Peyer's patch (tissue), 4 donors: Measurements from ENCODE around the gene MOK.

Experiments
- POLR2A ChIP-seq, 2 donors: fragments of 450-650 bp; IDR thresholded peaks; one replicate each; pipeline ENCODE4 v1.5.1; 2017; ENCODE audit warnings: antibody characterized with exemption in 2 of 2, mild to moderate bottlenecking in 2 of 2, moderate library complexity in 2 of 2
- TF ChIP-seq, protein P1 (sequence below), 6 experiments: fragments of 450-650 bp in 4 of 6; fragments of 200-600 bp in 2 of 6; sonication (generic) in 1 of 6; IDR thresholded peaks; one replicate each; pipeline ENCODE4 v1.5.1; 2017 to 2019; ENCODE audit warnings: antibody characterized with exemption in 6 of 6, mild to moderate bottlenecking in 3 of 6, moderate library complexity in 1 of 6

DNA sequence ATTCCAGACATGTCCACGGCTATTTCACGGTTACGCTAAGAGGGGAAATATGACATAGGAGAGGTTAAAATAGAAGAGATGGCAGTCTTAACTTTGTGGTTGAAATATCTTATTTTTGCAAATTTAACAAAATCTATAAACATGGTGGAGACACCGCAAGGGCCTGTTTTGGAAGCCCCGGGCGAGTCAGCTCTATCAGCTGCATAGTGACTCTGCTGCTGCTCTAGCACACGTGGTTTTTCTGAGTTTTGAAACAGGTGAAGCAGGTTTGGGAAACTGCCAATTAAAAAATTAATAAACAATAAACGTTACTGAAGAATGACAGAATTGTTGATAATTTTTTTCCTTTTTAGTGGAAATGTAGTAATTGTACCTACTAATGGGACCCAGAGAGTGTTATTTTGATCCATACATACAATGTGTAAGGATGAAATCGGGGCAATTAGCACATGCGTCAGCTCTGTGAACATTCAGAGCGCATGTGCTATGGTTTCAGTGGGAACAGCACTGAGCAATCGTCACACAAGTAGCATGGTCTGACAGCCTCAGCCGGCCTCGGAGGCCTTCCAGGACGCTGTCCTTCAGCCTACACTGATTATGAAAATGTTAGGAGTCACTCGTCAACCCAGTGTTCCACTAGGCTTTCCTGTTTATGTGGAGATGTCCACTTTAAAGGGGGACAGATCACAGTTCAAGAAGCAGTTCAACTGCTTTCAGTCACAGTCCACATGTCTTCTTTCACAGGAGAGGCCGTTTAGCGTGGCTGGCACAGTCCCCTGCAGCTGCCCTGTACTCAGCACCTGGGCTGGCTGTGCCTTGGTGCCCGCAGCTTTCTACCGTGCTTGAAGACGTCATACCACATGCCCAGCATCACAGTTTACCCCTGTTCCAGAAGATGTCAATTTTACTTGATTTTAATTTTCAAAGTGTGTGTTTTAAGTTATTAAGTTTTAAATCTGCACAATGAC lies 51.8 kb downstream of the MOK start:
- TF ChIP-seq, protein P1, sequence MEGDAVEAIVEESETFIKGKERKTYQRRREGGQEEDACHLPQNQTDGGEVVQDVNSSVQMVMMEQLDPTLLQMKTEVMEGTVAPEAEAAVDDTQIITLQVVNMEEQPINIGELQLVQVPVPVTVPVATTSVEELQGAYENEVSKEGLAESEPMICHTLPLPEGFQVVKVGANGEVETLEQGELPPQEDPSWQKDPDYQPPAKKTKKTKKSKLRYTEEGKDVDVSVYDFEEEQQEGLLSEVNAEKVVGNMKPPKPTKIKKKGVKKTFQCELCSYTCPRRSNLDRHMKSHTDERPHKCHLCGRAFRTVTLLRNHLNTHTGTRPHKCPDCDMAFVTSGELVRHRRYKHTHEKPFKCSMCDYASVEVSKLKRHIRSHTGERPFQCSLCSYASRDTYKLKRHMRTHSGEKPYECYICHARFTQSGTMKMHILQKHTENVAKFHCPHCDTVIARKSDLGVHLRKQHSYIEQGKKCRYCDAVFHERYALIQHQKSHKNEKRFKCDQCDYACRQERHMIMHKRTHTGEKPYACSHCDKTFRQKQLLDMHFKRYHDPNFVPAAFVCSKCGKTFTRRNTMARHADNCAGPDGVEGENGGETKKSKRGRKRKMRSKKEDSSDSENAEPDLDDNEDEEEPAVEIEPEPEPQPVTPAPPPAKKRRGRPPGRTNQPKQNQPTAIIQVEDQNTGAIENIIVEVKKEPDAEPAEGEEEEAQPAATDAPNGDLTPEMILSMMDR (IDR thresholded peaks at IDR 0.05), result no peak
- TF ChIP-seq POLR2A (IDR thresholded peaks at IDR 0.05), result no peak
